ENCODE results near the gene SGCA. TPM values are rescaled to one million over a fixed set of nuclear protein-coding genes. Genes with fewer than 3 reads are reported as not detected.
A peak's percentile ranks its signal among the peaks of the same experiment; 100 is the strongest.

Gene SGCA
- total RNA-seq, 1 experiment from 2014 or later: not detected

GRCh38 chr17:50182783-50183420, 17.1 kb downstream of the SGCA start:
- CTCF ChIA-PET: no interaction called here
- H4K20me1 ChIP-seq (ENCODE audit: low read length): no peaks in the 10 kb centered on the region
- H3K9ac ChIP-seq (ENCODE audit: low read length): no peak overlapping the region
- H3K36me3 ChIP-seq (ENCODE audit: low read depth, low read length): peaks cover 4% of the 10 kb centered on the region; the same call in 1 of the 2 replicates
- H3K4me2 ChIP-seq (ENCODE audit: low read length): no peak overlapping the region
- no peak overlapping the region for H3K4me3 ChIP-seq (ENCODE audit: low read length)
- H2AFZ ChIP-seq (ENCODE audit: low read length): no peak overlapping the region
- DNase-seq: no peak
- no TSS peak for BruUV-seq (replicated peaks)
- intact Hi-C loops (cut with micrococcal nuclease): no loop called here
- no peaks in the 10 kb centered on the region for H3F3A ChIP-seq (ENCODE audit: low read length, unreplicated experiment)
- no peaks in the 10 kb centered on the region for H3K9me2 ChIP-seq (replicated peaks; ENCODE audit: low read length)
- TF ChIP-seq EZH2phosphoT487 (IDR thresholded peaks at IDR 0.05; ENCODE audit: borderline replicate concordance, low read length): no peak
- no peaks in the 10 kb centered on the region for H3K79me2 ChIP-seq (ENCODE audit: low read length)
- POLR2A ChIA-PET (ENCODE audit: unreplicated experiment): no interaction called here
- no peaks in the 10 kb centered on the region for H3K9me3 ChIP-seq (ENCODE audit: low read length)
- ATAC-seq: no peak
- H3K27me3 ChIP-seq (ENCODE audit: low read length): no peaks in the 10 kb centered on the region
- H3K27ac ChIP-seq (ENCODE audit: low read length): no peak overlapping the region
- peaks cover 12% of the 10 kb centered on the region for H3K4me1 ChIP-seq (ENCODE audit: insufficient read depth, low read length)

GRCh38 chr17:50183421-50183994, 17.7 kb downstream of the SGCA start:
- no TSS peak for BruUV-seq (replicated peaks)
- intact Hi-C loops (cut with micrococcal nuclease): no loop called here
- Histone ChIP-seq H3K27ac (ENCODE audit: low read length) (no peak overlapping the region), H3K27me3 (ENCODE audit: low read length) (no peaks in the 10 kb centered on the region), H2AFZ (ENCODE audit: low read length) (no peak overlapping the region), H3K4me1 (ENCODE audit: insufficient read depth, low read length) (peaks cover 7% of the 10 kb centered on the region), H3K9me2 (replicated peaks; ENCODE audit: low read length) (no peaks in the 10 kb centered on the region), H3K79me2 (ENCODE audit: low read length) (no peaks in the 10 kb centered on the region), H3F3A (ENCODE audit: low read length, unreplicated experiment) (no peaks in the 10 kb centered on the region), H3K4me3 (ENCODE audit: low read length) (no peak overlapping the region), H3K36me3 (ENCODE audit: low read depth, low read length) (peaks cover 4% of the 10 kb centered on the region; the same call in 1 of the 2 replicates), H3K9ac (ENCODE audit: low read length) (no peak overlapping the region), H4K20me1 (ENCODE audit: low read length) (no peaks in the 10 kb centered on the region), H3K4me2 (ENCODE audit: low read length) (no peak overlapping the region), H3K9me3 (ENCODE audit: low read length) (no peaks in the 10 kb centered on the region)
- TF ChIP-seq EZH2phosphoT487 (IDR thresholded peaks at IDR 0.05; ENCODE audit: borderline replicate concordance, low read length) (no peak), CTCF (conservative IDR thresholded peaks at IDR 0.05; ENCODE audit: low read depth, low read length) (no peak), EZH2 (IDR thresholded peaks at IDR 0.05; ENCODE audit: low read length, unreplicated experiment) (no peak)
- POLR2A ChIA-PET (ENCODE audit: unreplicated experiment): no interaction called here
- CTCF ChIA-PET: no interaction called here
- no peak for DNase-seq
- ATAC-seq: no peak

GRCh38 chr17:50184064-50184463, 18.3 kb downstream of the SGCA start:
- Histone ChIP-seq H3K4me1 (ENCODE audit: insufficient read depth, low read length) (peaks cover 2% of the 10 kb centered on the region), H3K4me3 (ENCODE audit: low read length) (no peak overlapping the region), H3K27ac (ENCODE audit: low read length) (no peak overlapping the region), H3K4me2 (ENCODE audit: low read length) (no peak overlapping the region), H3F3A (ENCODE audit: low read length, unreplicated experiment) (no peaks in the 10 kb centered on the region), H3K79me2 (ENCODE audit: low read length) (no peaks in the 10 kb centered on the region), H3K36me3 (ENCODE audit: low read depth, low read length) (peaks cover 6% of the 10 kb centered on the region; the same call in 1 of the 2 replicates), H3K27me3 (ENCODE audit: low read length) (no peaks in the 10 kb centered on the region), H4K20me1 (ENCODE audit: low read length) (no peaks in the 10 kb centered on the region), H3K9ac (ENCODE audit: low read length) (no peak overlapping the region), H3K9me3 (ENCODE audit: low read length) (no peaks in the 10 kb centered on the region), H2AFZ (ENCODE audit: low read length) (no peak overlapping the region), H3K9me2 (replicated peaks; ENCODE audit: low read length) (no peaks in the 10 kb centered on the region)
- ATAC-seq (no peak), DNase-seq (no peak)
- BruUV-seq (replicated peaks): no TSS peak
- CTCF ChIA-PET: no interaction called here
- POLR2A ChIA-PET (ENCODE audit: unreplicated experiment): no interaction called here
- intact Hi-C loops (cut with micrococcal nuclease): no loop called here
- TF ChIP-seq EZH2 (IDR thresholded peaks at IDR 0.05; ENCODE audit: low read length, unreplicated experiment) (no peak), EZH2phosphoT487 (IDR thresholded peaks at IDR 0.05; ENCODE audit: borderline replicate concordance, low read length) (no peak), CTCF (conservative IDR thresholded peaks at IDR 0.05; ENCODE audit: low read depth, low read length) (0 out of 2 replicates have a peak, but pooled peaks have one; percentile 23)
